BJ (cell line): ENCODE measurements around the gene N4BP2L2. TPM values are rescaled to one million over a fixed set of nuclear protein-coding genes. Genes with fewer than 3 reads are reported as not detected.

Experiments used
- CTCF ChIA-PET: fragments of 350-600 bp; formaldehyde crosslinking; extraction: SDS; loops from one replicate; lab custom pipeline; 2021; ENCODE audit warnings: antibody characterized with exemption, inconsistent platforms; lab: Yijun Ruan, JAX
- POLR2A ChIA-PET: fragments of 300-600 bp; sonication (Branson Sonifier 250); formaldehyde crosslinking; extraction: SDS; loops from one replicate; lab custom pipeline; 2021; ENCODE audit warnings: antibody characterized with exemption; lab: Charles Lee
- DNase-seq: peaks from one replicate; pipeline ENCODE4 v3.0.0-alpha.2; 2011; ENCODE audit warnings: low read depth
- H3K27me3 ChIP-seq: 2 replicates; pipeline ENCODE4 v1.6.0; 2011; ENCODE audit warnings: low read length; ENCODE audit not compliant: control insufficient read depth, insufficient read depth
- H3K36me3 ChIP-seq: 2 replicates; pipeline ENCODE4 v1.5.1; 2011; ENCODE audit warnings: low read length; ENCODE audit not compliant: control insufficient read depth, insufficient read depth
- H3K4me3 ChIP-seq: 2 replicates; pipeline ENCODE4 v1.5.1; 2011; ENCODE audit warnings: low read depth, mild to moderate bottlenecking, control low read depth, low read length
- CTCF ChIP-seq: IDR thresholded peaks from 2 replicates; pipeline ENCODE4 v1.5.1; 2011; ENCODE audit warnings: low read depth, mild to moderate bottlenecking, control low read depth, inconsistent platforms, low read length, moderate library complexity; ENCODE audit not compliant: insufficient read depth
- polyA plus RNA-seq: library from polyadenylated mRNA; depleted of rRNA; stranded (reverse); fragments of >200 nt; gene quantifications from 2 replicates; pipeline ENCODE4 v1.2.3, GENCODE V29; 2011

N4BP2L2 gene
- polyA plus RNA-seq, 1 experiment: 16.5 TPM

GRCh38 chr13:32454886-32455593 is 83.6 kb downstream of the N4BP2L2 start:
- Histone ChIP-seq H3K36me3 (no peaks in the 10 kb centered on the region), H3K4me3 (no peak overlapping the region), H3K27me3 (no peaks in the 10 kb centered on the region)
- CTCF ChIA-PET: interaction anchor here (1.2 kb wide), 1 partner anchor 16 kb away, joined by 3 read pairs; no protein-coding TSS in a partner anchor
- TF ChIP-seq CTCF: no peak
- POLR2A ChIA-PET: no interaction called here
- no peak for DNase-seq

- Histone ChIP-seq H3K27me3 (no peaks in the 10 kb centered on the region), H3K36me3 (no peaks in the 10 kb centered on the region), H3K4me3 (no peak overlapping the region)
- no peak for DNase-seq
- no peak for TF ChIP-seq CTCF
- POLR2A ChIA-PET: no interaction called here
- CTCF ChIA-PET: interaction anchor here (1.2 to 1.4 kb wide), 4 partner anchors 8 to 17 kb away, joined by 3 to 4 read pairs (median 4); no protein-coding TSS in a partner anchor
Observed at GRCh38 chr13:32453981-32454380, 84.6 kb downstream of the N4BP2L2 start.

- no peak overlapping the region for H3K4me3 ChIP-seq
- POLR2A ChIA-PET: no interaction called here
- no peak for TF ChIP-seq CTCF
- H3K27me3 ChIP-seq: no peaks in the 10 kb centered on the region
- CTCF ChIA-PET: interaction anchor here (0.8 to 1.0 kb wide), 2 partner anchors 10 to 22 kb away, joined by 3 read pairs; no protein-coding TSS in a partner anchor
- H3K36me3 ChIP-seq: no peaks in the 10 kb centered on the region
- no peak for DNase-seq
Observed at GRCh38 chr13:32448972-32449371, 89.6 kb downstream of the N4BP2L2 start.

- no peak for TF ChIP-seq CTCF
- Histone ChIP-seq H3K36me3 (no peaks in the 10 kb centered on the region), H3K4me3 (no peak overlapping the region), H3K27me3 (no peaks in the 10 kb centered on the region)
- DNase-seq: no peak
- CTCF ChIA-PET: interaction anchor here (0.8 to 1.0 kb wide), 2 partner anchors 9 to 23 kb away, joined by 3 read pairs; no protein-coding TSS in a partner anchor
- POLR2A ChIA-PET: no interaction called here
Observed at GRCh38 chr13:32447894-32448623, 90.5 kb downstream of the N4BP2L2 start.

- POLR2A ChIA-PET: no interaction called here
- no peak for TF ChIP-seq CTCF
- no peak for DNase-seq
- no peaks in the 10 kb centered on the region for H3K36me3 ChIP-seq
- H3K27me3 ChIP-seq: no peaks in the 10 kb centered on the region
- CTCF ChIA-PET: no interaction called here
- no peak overlapping the region for H3K4me3 ChIP-seq
Observed at GRCh38 chr13:32446773-32447465, 91.7 kb downstream of the N4BP2L2 start.
